IPS-15b (cell line): ENCODE measurements around the gene SRSF7.
"Not testable (repeated sequence)": the region's sequence is repeated elsewhere in the genome, so short reads cannot be mapped to it uniquely, and the experiment has no call there.

ENCODE experiments used
- H3K27me3 ChIP-seq: one replicate; pipeline ENCODE4 v1.6.1; 2013; ENCODE audit warnings: low read length; ENCODE audit not compliant: control insufficient read depth, insufficient read depth
- H3K36me3 ChIP-seq: one replicate; pipeline ENCODE4 v1.6.1; 2013; ENCODE audit warnings: low read length; ENCODE audit not compliant: control insufficient read depth, insufficient read depth
- H3K4me1 ChIP-seq: one replicate; pipeline ENCODE4 v1.6.1; 2013; ENCODE audit warnings: mild to moderate bottlenecking, low read length; ENCODE audit not compliant: control insufficient read depth, insufficient read depth
- H3K4me3 ChIP-seq: one replicate; pipeline ENCODE4 v1.5.1; 2013; ENCODE audit warnings: low read depth, low read length
- H3K9ac ChIP-seq: one replicate; pipeline ENCODE4 v1.6.1; 2013; ENCODE audit warnings: low read depth, mild to moderate bottlenecking, low read length
- H3K9me3 ChIP-seq: one replicate; pipeline ENCODE4 v1.6.1; 2013; ENCODE audit warnings: mild to moderate bottlenecking, low read length; ENCODE audit not compliant: control insufficient read depth, insufficient read depth

Gene SRSF7

DNA sequence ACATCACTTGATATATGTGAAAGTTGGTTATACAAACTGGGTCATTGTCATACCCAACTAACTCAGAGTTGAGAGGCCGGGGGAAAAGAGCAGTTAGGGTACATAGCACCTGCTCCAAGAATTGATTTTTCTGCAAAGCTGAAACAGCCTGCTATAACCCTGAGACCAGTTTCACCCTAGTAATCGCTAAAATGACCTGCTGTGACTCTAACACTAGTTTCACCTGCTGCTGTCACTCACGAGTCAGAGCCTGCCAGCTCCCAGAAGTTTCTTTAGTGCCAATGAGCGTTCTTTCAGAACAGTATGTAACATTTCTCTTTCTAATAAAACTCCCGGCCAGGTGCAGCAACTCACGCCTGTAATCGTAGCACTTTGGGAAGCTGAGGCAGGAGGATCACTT, 28.0 kb downstream of the SRSF7 start:
- no peak overlapping the region for H3K4me3 ChIP-seq
- H3K9ac ChIP-seq, result no peak overlapping the region
- no peaks in the 10 kb centered on the region for H3K27me3 ChIP-seq
- no peaks in the 10 kb centered on the region for H3K36me3 ChIP-seq
- no peaks in the 10 kb centered on the region for H3K4me1 ChIP-seq
- H3K9me3 ChIP-seq, result no peaks in the 10 kb centered on the region

DNA sequence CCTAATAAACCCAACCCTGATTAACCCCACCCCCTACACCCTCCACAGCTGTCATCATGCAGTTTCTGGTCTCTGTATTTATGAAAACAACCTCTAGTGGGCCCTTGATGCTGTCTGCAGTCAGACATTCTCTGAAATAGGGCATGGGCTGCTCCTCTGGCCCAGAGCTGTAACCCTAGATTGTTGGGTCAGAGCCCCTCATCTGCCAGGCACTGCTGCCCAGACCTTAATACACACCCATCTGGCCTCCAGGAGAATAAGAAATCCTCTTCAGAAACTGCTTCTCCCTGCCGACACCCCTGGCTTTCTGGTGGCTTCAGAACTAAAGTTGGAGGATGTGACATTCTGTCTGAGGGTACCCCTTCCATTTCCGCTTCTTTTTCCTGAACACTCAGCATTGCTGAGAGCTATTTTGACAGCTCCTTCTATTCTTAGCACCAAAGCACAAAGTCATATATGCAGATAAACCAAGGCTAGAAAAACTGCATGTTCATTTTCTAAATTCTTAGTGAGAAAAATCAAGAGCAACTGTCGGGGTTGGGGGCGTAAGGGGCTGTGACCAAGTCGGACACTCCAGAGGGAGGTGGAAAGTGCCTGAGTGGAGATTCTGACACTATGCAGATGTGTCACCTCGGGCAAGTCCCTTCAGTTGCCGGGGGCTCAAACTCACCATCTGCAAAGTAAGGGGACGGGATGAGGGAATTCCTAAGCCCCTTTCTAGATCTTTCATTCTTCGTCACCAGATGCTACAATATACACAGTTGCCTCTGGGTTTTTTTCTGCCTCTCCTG, 28.7 kb downstream of the SRSF7 start:
- Histone ChIP-seq H3K36me3 (no peaks in the 10 kb centered on the region), H3K4me1 (no peaks in the 10 kb centered on the region), H3K9ac (no peak overlapping the region), H3K4me3 (no peak overlapping the region), H3K27me3 (no peaks in the 10 kb centered on the region), H3K9me3 (no peaks in the 10 kb centered on the region)

DNA sequence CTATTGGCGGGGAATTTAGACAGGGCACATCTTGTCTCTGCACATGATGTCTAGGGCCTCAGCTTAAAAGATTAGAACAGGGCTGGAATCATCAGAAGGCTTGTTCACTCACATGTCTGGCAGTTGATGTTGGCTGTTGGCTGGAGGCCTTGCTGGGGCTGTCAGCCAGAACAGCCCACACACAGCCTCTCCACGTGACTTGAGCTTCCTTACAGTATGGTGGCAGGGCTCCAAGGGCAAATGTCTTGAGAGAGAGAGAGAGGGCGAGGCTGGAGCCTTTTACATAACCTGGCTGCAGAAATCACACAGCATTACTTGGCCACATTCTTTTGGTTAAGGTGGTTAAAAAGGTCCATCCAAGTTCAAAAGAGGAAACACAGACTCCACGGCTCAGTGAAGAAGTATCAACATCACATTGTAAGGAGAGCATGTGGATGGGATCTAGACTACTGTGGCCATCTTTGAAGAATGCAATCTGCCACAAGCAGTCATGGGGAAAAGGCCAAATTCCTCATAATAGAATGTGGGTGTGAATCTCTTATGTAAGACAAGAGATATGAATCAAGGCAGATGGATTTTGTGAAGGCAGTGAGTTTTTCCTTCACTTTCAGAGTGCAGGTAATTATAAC, 30.4 kb downstream of the SRSF7 start:
- Histone ChIP-seq H3K9ac (no peak overlapping the region), H3K36me3 (no peaks in the 10 kb centered on the region), H3K4me3 (no peak overlapping the region), H3K4me1 (no peaks in the 10 kb centered on the region), H3K9me3 (no peaks in the 10 kb centered on the region), H3K27me3 (no peaks in the 10 kb centered on the region)

DNA sequence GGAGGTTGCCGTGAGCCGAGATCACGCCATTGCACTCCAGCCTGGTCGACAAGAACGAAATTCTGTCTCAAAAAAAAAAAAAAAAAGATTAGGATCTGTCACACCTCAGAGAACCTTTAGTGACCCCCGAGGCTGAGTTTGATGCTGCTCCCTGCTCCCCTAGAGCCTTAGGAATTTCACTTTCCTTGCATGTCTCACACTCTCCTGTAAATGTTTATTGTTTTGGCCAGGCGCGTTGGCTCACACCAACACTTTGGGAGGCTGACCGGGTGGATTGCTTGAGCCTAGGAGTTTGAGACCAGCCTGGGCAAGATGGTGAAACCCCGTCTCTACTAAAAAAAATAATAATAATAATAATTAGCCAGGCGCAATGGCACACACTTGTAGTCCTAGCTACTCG, 31.5 kb downstream of the SRSF7 start:
- Histone ChIP-seq H3K9ac (no peak overlapping the region), H3K4me3 (no peak overlapping the region), H3K36me3 (no peaks in the 10 kb centered on the region), H3K4me1 (no peaks in the 10 kb centered on the region), H3K27me3 (no peaks in the 10 kb centered on the region), H3K9me3 (no peaks in the 10 kb centered on the region)

DNA sequence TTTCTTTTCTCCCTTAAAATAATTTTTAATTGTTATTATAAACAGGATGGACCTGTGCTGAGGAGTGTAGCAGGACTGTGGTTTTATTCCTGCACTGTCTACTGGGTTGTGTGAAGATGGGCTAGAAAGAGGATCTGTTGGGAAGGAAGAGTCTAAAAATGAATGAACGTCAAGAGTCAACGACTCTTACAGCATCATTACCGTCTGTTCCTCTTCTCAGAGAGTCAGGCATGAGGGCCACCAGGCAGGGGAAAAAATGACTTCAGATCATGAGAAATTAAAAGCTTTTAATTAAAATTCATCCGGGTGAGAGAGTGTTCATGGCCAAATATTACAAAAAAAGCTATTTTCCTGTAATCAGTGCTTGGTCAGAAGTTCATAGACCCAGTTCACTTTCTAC, 32.6 kb downstream of the SRSF7 start:
- H3K4me1 ChIP-seq, result no peaks in the 10 kb centered on the region
- H3K36me3 ChIP-seq, result no peaks in the 10 kb centered on the region
- H3K27me3 ChIP-seq, result no peaks in the 10 kb centered on the region
- no peaks in the 10 kb centered on the region for H3K9me3 ChIP-seq
- no peak overlapping the region for H3K9ac ChIP-seq
- H3K4me3 ChIP-seq, result no peak overlapping the region

DNA sequence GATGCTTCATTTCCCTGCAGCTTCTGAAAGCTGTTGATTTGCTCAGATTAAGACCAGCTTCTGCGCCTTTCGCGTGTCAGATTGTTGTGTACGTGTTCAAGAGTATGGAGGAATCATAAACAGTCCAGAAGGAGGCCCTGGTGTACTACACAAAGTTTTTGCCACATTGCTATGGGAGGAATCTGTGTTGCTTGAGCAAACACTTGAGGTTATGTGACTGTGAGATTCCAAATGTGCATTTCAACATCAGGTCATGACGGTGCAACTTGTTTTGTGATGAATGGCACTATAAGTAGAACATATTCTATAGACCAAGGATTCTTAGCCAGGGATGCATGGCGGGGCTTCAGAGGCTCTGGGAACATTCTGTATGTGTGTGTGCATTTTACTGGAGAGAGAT, 35.0 kb downstream of the SRSF7 start:
- no peak overlapping the region for H3K4me3 ChIP-seq
- no peaks in the 10 kb centered on the region for H3K9me3 ChIP-seq
- H3K36me3 ChIP-seq, result no peaks in the 10 kb centered on the region
- no peaks in the 10 kb centered on the region for H3K27me3 ChIP-seq
- no peak overlapping the region for H3K9ac ChIP-seq
- H3K4me1 ChIP-seq, result no peaks in the 10 kb centered on the region

DNA sequence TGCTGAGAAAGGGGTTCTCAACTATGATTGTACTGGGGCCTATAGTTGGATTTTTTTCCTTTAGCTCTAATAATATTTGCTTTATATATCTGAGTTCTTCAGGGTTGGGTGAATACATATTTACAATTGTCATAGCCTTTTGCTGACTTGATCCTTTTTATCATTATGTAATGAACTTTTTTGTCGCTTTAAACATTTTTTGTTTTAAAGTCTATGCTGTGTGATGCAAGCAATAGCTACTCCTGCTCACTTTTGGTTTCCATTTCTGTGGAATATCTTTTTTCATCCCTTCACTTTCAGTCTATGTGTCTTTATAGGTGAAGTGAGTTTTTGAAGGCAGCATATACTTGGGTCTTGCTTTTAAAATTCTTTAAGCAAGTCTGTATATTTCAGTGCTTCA, 36.2 kb downstream of the SRSF7 start:
- H3K9me3 ChIP-seq, H3K9ac ChIP-seq, H3K36me3 ChIP-seq, H3K27me3 ChIP-seq, H3K4me1 ChIP-seq, H3K4me3 ChIP-seq: not testable (repeated sequence)

DNA sequence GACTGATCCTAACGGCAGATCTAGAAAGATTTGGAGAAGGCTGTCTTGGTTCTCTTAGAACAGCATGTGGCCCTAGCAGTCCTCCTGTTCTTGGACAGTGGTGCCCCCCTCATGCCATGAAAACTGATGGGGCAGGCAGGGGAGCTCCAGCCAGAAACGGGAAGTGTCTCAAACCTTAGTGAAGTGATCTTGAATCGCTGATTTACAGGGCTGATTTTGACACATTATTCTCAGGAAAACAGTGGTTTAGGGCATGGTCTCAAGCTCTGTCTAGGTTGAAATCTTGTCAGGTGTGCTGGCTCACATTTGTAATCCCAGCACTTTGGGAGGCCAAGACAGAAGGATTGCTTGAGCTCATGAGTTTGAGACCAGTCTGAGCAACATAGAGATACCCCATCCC, 37.8 kb downstream of the SRSF7 start:
- H3K27me3 ChIP-seq, result no peaks in the 10 kb centered on the region
- H3K9me3 ChIP-seq, result no peaks in the 10 kb centered on the region
- no peak overlapping the region for H3K9ac ChIP-seq
- no peaks in the 10 kb centered on the region for H3K4me1 ChIP-seq
- H3K36me3 ChIP-seq, result no peaks in the 10 kb centered on the region
- H3K4me3 ChIP-seq, result no peak overlapping the region

DNA sequence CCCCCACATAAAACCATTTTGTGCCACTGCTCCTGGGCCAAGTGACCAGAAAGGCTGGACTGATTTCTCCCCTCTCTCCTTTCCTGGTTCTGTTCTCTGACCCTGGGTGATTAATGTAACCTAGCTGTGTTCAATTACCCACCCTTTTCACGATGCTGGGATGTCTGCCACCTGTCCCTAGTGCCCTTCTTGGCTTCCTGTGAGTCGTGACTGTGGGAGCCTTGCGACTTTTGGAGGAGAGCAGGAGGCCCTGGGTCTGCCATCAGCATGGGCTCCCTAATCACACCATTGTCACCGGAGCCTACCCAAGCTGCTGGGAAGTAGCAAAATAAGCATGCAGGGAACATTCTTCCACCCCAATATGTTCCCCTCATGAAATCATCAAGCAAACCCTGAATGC, 38.3 kb downstream of the SRSF7 start:
- Histone ChIP-seq H3K4me3 (no peak overlapping the region), H3K4me1 (no peaks in the 10 kb centered on the region), H3K27me3 (no peaks in the 10 kb centered on the region), H3K9me3 (no peaks in the 10 kb centered on the region), H3K9ac (no peak overlapping the region), H3K36me3 (no peaks in the 10 kb centered on the region)

DNA sequence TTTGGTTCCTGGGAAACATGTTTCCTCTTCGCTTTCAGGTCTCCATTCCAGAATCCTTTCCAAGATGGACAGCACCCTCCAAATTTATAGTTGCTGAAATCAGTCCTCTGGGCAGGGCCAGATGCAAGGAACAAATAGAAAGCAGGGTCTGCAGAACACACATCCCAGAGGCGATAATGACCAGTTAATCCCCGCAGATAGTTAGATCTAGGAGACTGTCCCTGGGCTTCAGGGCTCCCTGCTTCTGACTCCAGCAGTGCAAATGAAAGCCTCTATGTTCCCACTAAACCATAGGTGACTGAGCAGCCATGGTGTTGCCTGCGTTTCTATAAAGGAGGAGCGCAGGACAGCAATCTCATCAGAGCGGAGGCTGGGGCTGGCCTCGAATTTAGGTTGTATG, 38.7 kb downstream of the SRSF7 start:
- H3K4me3 ChIP-seq, result no peak overlapping the region
- H3K27me3 ChIP-seq, result no peaks in the 10 kb centered on the region
- no peaks in the 10 kb centered on the region for H3K4me1 ChIP-seq
- no peaks in the 10 kb centered on the region for H3K9me3 ChIP-seq
- H3K9ac ChIP-seq, result no peak overlapping the region
- no peaks in the 10 kb centered on the region for H3K36me3 ChIP-seq

DNA sequence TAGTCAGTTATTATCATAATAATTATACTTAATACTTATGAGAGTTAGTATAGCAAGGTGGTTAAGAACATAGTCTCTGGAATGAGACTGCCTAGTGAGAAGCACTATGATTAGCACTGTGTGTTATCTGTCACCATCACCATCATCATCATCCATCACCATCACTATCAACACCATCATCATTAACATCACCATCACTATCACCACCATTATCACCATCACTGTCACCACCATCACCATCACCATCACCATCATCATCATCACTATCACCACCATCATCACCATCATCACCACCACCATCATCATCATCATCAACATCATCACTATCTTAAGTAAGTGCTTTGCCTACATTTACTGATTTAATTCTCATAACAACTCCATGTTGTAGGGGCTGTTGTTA, 39.6 kb downstream of the SRSF7 start:
- H3K9me3 ChIP-seq, result no peaks in the 10 kb centered on the region
- H3K4me1 ChIP-seq, result no peaks in the 10 kb centered on the region
- H3K9ac ChIP-seq, result no peak overlapping the region
- no peak overlapping the region for H3K4me3 ChIP-seq
- no peaks in the 10 kb centered on the region for H3K27me3 ChIP-seq
- no peaks in the 10 kb centered on the region for H3K36me3 ChIP-seq

DNA sequence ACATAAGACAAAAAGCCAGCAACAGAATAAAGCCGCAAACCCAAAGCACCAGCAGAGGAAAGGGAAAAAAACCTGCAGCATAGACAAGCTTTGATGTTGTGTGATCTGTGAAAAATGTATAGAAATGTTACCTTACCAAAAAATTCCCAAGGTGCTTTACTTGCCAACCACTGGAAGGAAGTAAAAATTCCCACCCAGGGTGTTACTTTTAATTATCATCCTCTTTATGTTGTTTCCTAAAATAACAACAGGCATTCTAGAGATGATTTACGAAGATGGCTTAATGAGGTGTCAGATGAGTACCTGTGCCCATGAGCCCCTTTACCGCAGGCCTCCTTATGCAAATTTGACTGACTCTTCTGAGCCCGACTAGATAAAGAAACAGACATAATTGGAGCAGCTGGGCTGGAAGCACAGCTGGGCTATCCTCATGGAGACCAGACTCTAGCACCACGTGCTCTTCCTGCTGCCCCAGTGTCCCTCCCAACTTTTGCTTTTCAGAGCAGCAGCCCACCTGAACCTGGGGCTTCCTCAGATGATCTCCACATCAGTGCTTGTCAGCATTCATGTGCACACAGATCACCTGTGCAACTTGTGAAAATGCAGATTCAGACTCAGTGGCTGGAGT, 41.5 kb downstream of the SRSF7 start:
- no peaks in the 10 kb centered on the region for H3K9me3 ChIP-seq
- no peak overlapping the region for H3K4me3 ChIP-seq
- no peaks in the 10 kb centered on the region for H3K4me1 ChIP-seq
- H3K36me3 ChIP-seq, result no peaks in the 10 kb centered on the region
- H3K9ac ChIP-seq, result no peak overlapping the region
- no peaks in the 10 kb centered on the region for H3K27me3 ChIP-seq
